SK-N-SH (cell line): ENCODE measurements around the gene L1TD1. TPM values are rescaled to one million over a fixed set of nuclear protein-coding genes. Genes with fewer than 3 reads are reported as not detected.

Experiments used
- CTCF ChIA-PET: fragments of 300-600, 350-600 bp; formaldehyde crosslinking; extraction: SDS; loops from one replicate; lab custom pipeline; 2021; lab: Yijun Ruan, JAX
- POLR2A ChIA-PET: fragments of 350-600 bp; sonication (Branson Sonifier 250); formaldehyde crosslinking; extraction: SDS; loops from one replicate; lab custom pipeline; 2020; ENCODE audit warnings: antibody characterized with exemption, inconsistent platforms; lab: Yijun Ruan, JAX
- DNase-seq: peaks from one replicate; pipeline ENCODE4 v3.0.0; 2012
- H2AFZ ChIP-seq: fragments of 200-600 bp; sonication (generic); 2 replicates; pipeline ENCODE4 v1.8.1; 2016; ENCODE audit warnings: antibody characterized with exemption, mild to moderate bottlenecking, low read depth
- H3F3A ChIP-seq: fragments of 200-600 bp; sonication (generic); replicated peaks from 2 replicates; pipeline ENCODE3; 2016; ENCODE audit warnings: antibody characterized with exemption, mild to moderate bottlenecking; ENCODE audit not compliant: insufficient read depth
- H3K27ac ChIP-seq, 2 experiments: fragments of 200-500 bp in 1 of 2; fragments of 200-600 bp in 1 of 2; sonication (Bioruptor generic) in 1 of 2; sonication (generic), shearing (Covaris generic) in 1 of 2; 2 replicates each; pipeline versions ENCODE4 v1.5.1 to v1.6.1; 2014 to 2016; ENCODE audit warnings: low read depth in 2 of 2, inconsistent platforms in 1 of 2, low read length in 1 of 2, mild to moderate bottlenecking in 1 of 2, mixed read lengths in 1 of 2
- H3K27me3 ChIP-seq: fragments of 200-600 bp; sonication (generic), shearing (Covaris generic); 2 replicates; pipeline ENCODE4 v1.6.1; 2016; ENCODE audit warnings: mixed run types; ENCODE audit not compliant: insufficient read depth
- H3K36me3 ChIP-seq, 2 experiments: fragments of 200-500 bp in 1 of 2; fragments of 200-600 bp in 1 of 2; sonication (Bioruptor generic) in 1 of 2; sonication (generic) in 1 of 2; replicated peaks in 1 of 2; 2 replicates each; pipeline versions ENCODE3 to v1.5.1; 2014 to 2016; ENCODE audit warnings: low read length in 1 of 2, mild to moderate bottlenecking in 1 of 2; ENCODE audit not compliant: insufficient read depth in 2 of 2, control insufficient read depth in 1 of 2
- H3K4me1 ChIP-seq, 2 experiments: fragments of 200-500 bp in 1 of 2; fragments of 200-600 bp in 1 of 2; sonication (Bioruptor generic) in 1 of 2; sonication (generic), shearing (Covaris generic) in 1 of 2; 2 replicates each; pipeline versions ENCODE4 v1.5.1 to v1.6.1; 2014 to 2016; ENCODE audit warnings: low read depth in 1 of 2, low read length in 1 of 2, mixed run types in 1 of 2; ENCODE audit not compliant: insufficient read depth in 2 of 2, control insufficient read depth in 1 of 2
- H3K4me2 ChIP-seq: fragments of 200-600 bp; sonication (generic), shearing (Covaris generic); 2 replicates; pipeline ENCODE4 v1.6.1; 2017; ENCODE audit warnings: mixed run types
- H3K4me3 ChIP-seq, 2 experiments: fragments of 200-500 bp in 1 of 2; fragments of 200-600 bp in 1 of 2; sonication (Bioruptor generic) in 1 of 2; sonication (generic), shearing (Covaris generic) in 1 of 2; 2 replicates each; pipeline versions ENCODE4 v1.5.1 to v1.8.1; 2014 to 2016; ENCODE audit warnings: low read depth in 2 of 2, inconsistent platforms in 1 of 2, low read length in 1 of 2, mild to moderate bottlenecking in 1 of 2, mixed read lengths in 1 of 2, moderate library complexity in 1 of 2
- H3K79me2 ChIP-seq: fragments of 200-600 bp; sonication (generic); 2 replicates; pipeline ENCODE4 v1.8.1; 2017; ENCODE audit warnings: mild to moderate bottlenecking; ENCODE audit not compliant: insufficient read depth
- H3K9ac ChIP-seq: fragments of 200-600 bp; sonication (generic); 2 replicates; pipeline ENCODE4 v1.6.1; 2017; ENCODE audit warnings: mixed run types
- H3K9me2 ChIP-seq: fragments of 200-600 bp; sonication (generic); 2 replicates; pipeline ENCODE4 v1.6.1; 2017; ENCODE audit warnings: mixed run types
- H3K9me3 ChIP-seq: fragments of 200-600 bp; sonication (generic); 2 replicates; pipeline ENCODE4 v1.6.1; 2017; ENCODE audit warnings: mixed run types, mild to moderate bottlenecking, moderate library complexity
- H4K20me1 ChIP-seq: fragments of 200-600 bp; sonication (generic); 2 replicates; pipeline ENCODE4 v1.6.1; 2017; ENCODE audit warnings: mild to moderate bottlenecking, mixed run types; ENCODE audit not compliant: insufficient read depth
- CHD2 ChIP-seq: fragments of 150-350 bp; IDR thresholded peaks from 2 replicates; pipeline ENCODE4 v1.6.1; 2018; ENCODE audit warnings: low read length; ENCODE audit not compliant: partially characterized antibody
- EP300 ChIP-seq, 2 experiments: IDR thresholded peaks; 2 replicates each; pipeline versions ENCODE4 v1.4.0 to v1.6.1; 2012; ENCODE audit warnings: borderline replicate concordance in 1 of 2, low read depth in 1 of 2, low read length in 1 of 2
- FOSL2 ChIP-seq: IDR thresholded peaks from 2 replicates; pipeline ENCODE4 v1.4.0; 2012; ENCODE audit warnings: low read depth, mild to moderate bottlenecking, moderate library complexity, borderline replicate concordance
- GABPA ChIP-seq: IDR thresholded peaks from 2 replicates; pipeline ENCODE4 v1.4.0; 2012; ENCODE audit warnings: low read depth, mild to moderate bottlenecking
- JUND ChIP-seq: IDR thresholded peaks from 2 replicates; pipeline ENCODE4 v1.4.0; 2012
- MAX ChIP-seq: IDR thresholded peaks from 2 replicates; pipeline ENCODE4 v1.4.0; 2012; ENCODE audit warnings: low read depth
- MEF2A ChIP-seq: IDR thresholded peaks from 2 replicates; pipeline ENCODE4 v1.4.0; 2012; ENCODE audit warnings: low read depth, borderline replicate concordance
- MXI1 ChIP-seq: IDR thresholded peaks from 2 replicates; pipeline ENCODE4 v1.6.1; 2012; ENCODE audit warnings: mild to moderate bottlenecking, low read depth, low read length, improper control_type of control experiment
- NRF1 ChIP-seq: IDR thresholded peaks from 2 replicates; pipeline ENCODE4 v1.6.1; 2012; ENCODE audit warnings: low read depth, mild to moderate bottlenecking, low read length
- RAD21 ChIP-seq: IDR thresholded peaks from 2 replicates; pipeline ENCODE4 v1.6.1; 2012; ENCODE audit warnings: mild to moderate bottlenecking, low read length
- REST ChIP-seq: IDR thresholded peaks from 2 replicates; pipeline ENCODE4 v1.6.1; 2012; ENCODE audit warnings: mild to moderate bottlenecking, low read depth, low read length, moderate library complexity
- RXRA ChIP-seq: IDR thresholded peaks from 2 replicates; pipeline ENCODE4 v1.4.0; 2012; ENCODE audit warnings: low read depth, mild to moderate bottlenecking, borderline replicate concordance
- SIN3A ChIP-seq: IDR thresholded peaks from 2 replicates; pipeline ENCODE4 v1.6.1; 2012; ENCODE audit warnings: low read depth, mild to moderate bottlenecking, low read length, moderate library complexity, borderline replicate concordance
- SMC3 ChIP-seq: IDR thresholded peaks from 2 replicates; pipeline ENCODE4 v1.6.1; 2012; ENCODE audit warnings: low read depth, low read length, improper control_type of control experiment
- TCF12 ChIP-seq: IDR thresholded peaks from 2 replicates; pipeline ENCODE4 v1.4.0; 2012
- TEAD4 ChIP-seq: IDR thresholded peaks from 2 replicates; pipeline ENCODE4 v1.4.0; 2012; ENCODE audit warnings: mild to moderate bottlenecking, borderline replicate concordance; ENCODE audit not compliant: insufficient read depth
- YY1 ChIP-seq: IDR thresholded peaks from 2 replicates; pipeline ENCODE4 v1.4.0; 2012; ENCODE audit warnings: low read depth, mild to moderate bottlenecking
- WGBS: methylation state at CpG from one replicate; pipeline ENCODE4 v1.1.6; 2017; ENCODE audit warnings: low lambda C conversion rate; 5-methylcytosine and 5-hydroxymethylcytosine counted together
- polyA plus RNA-seq, 3 experiments: library from polyadenylated mRNA; depleted of rRNA; stranded (reverse); fragments of >200 nt; gene quantifications; 2 replicates each; pipeline ENCODE4 v1.2.3, GENCODE V29; 2012
- TF ChIP-seq, protein P1 (sequence below): IDR thresholded peaks from 2 replicates; pipeline ENCODE4 v1.4.0; 2012; ENCODE audit warnings: low read depth, borderline replicate concordance
- TF ChIP-seq, protein P2 (sequence below): IDR thresholded peaks from 2 replicates; pipeline ENCODE4; 2012

The L1TD1 gene
- polyA plus RNA-seq, 1 of the 3 experiments (the other 2 are of a cell fraction) = not detected

- H3K9ac ChIP-seq = no peak overlapping the region
- CTCF ChIA-PET = no interaction called here
- H3K36me3 ChIP-seq = no peaks in the 10 kb centered on the region
- H3K79me2 ChIP-seq = no peaks in the 10 kb centered on the region
- no peak overlapping the region for H3K4me3 ChIP-seq
- no peaks in the 10 kb centered on the region for H3F3A ChIP-seq
- no peaks in the 10 kb centered on the region for H3K4me1 ChIP-seq
- WGBS = 62% methylated on average over 5 of the region's 5 CpGs
- DNase-seq = no peak
- no peaks in the 10 kb centered on the region for H3K27me3 ChIP-seq
- no peak overlapping the region for H3K27ac ChIP-seq
- H3K9me3 ChIP-seq = no peaks in the 10 kb centered on the region
- no peak overlapping the region for H2AFZ ChIP-seq
- POLR2A ChIA-PET = interaction anchor here (0.7 kb wide), 1 partner anchor 176 kb away, joined by 3 read pairs; no protein-coding TSS in a partner anchor
- TF ChIP-seq YY1 (no peak), REST (no peak), EP300 (IDR thresholded peaks at IDR 0.05; ENCODE audit: borderline replicate concordance in 1 of 2, low read depth in 1 of 2, low read length in 1 of 2) (no peak), JUND (no peak), RXRA (no peak), MXI1 (no peak)
- H4K20me1 ChIP-seq = no peaks in the 10 kb centered on the region
- no peaks in the 10 kb centered on the region for H3K9me2 ChIP-seq
- H3K4me2 ChIP-seq = no peak overlapping the region
These were observed 13.4 kb downstream of the L1TD1 start for GRCh38 chr1:62208087-62208486.

GRCh38 chr1:62208970-62209369, 14.3 kb downstream of the L1TD1 start:
- Histone ChIP-seq H3K4me2 (no peak overlapping the region), H3K4me3 (no peak overlapping the region), H2AFZ (no peak overlapping the region), H3F3A (no peaks in the 10 kb centered on the region), H4K20me1 (no peaks in the 10 kb centered on the region), H3K9me3 (no peaks in the 10 kb centered on the region), H3K27me3 (no peaks in the 10 kb centered on the region), H3K27ac (no peak overlapping the region), H3K4me1 (no peaks in the 10 kb centered on the region), H3K36me3 (no peaks in the 10 kb centered on the region), H3K79me2 (no peaks in the 10 kb centered on the region), H3K9ac (no peak overlapping the region), H3K9me2 (no peaks in the 10 kb centered on the region)
- 35% methylated on average over 1 of the region's 1 CpG for WGBS
- ChIA-PET CTCF (interaction anchor here (0.7 to 0.9 kb wide), 2 partner anchors 33 to 74 kb away, joined by 3 read pairs; no protein-coding TSS in a partner anchor), POLR2A (no interaction called here)
- DNase-seq = no peak
- no peak for TF ChIP-seq GABPA
- no peak for TF ChIP-seq TCF12
- no peak for TF ChIP-seq RXRA
- TF ChIP-seq RAD21 = no peak
- TF ChIP-seq CHD2 = no peak
- no peak for TF ChIP-seq NRF1
- TF ChIP-seq, protein P1, sequence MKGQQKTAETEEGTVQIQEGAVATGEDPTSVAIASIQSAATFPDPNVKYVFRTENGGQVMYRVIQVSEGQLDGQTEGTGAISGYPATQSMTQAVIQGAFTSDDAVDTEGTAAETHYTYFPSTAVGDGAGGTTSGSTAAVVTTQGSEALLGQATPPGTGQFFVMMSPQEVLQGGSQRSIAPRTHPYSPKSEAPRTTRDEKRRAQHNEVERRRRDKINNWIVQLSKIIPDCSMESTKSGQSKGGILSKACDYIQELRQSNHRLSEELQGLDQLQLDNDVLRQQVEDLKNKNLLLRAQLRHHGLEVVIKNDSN = no peak
- TF ChIP-seq FOSL2 = no peak
- TF ChIP-seq YY1 = no peak
- no peak for TF ChIP-seq EP300 (IDR thresholded peaks at IDR 0.05; ENCODE audit: borderline replicate concordance in 1 of 2, low read depth in 1 of 2, low read length in 1 of 2)
- no peak for TF ChIP-seq MEF2A
- TF ChIP-seq SIN3A = no peak
- TF ChIP-seq, protein P2, sequence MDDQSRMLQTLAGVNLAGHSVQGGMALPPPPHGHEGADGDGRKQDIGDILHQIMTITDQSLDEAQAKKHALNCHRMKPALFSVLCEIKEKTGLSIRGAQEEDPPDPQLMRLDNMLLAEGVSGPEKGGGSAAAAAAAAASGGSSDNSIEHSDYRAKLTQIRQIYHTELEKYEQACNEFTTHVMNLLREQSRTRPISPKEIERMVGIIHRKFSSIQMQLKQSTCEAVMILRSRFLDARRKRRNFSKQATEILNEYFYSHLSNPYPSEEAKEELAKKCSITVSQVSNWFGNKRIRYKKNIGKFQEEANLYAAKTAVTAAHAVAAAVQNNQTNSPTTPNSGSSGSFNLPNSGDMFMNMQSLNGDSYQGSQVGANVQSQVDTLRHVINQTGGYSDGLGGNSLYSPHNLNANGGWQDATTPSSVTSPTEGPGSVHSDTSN = no peak
- no peak for TF ChIP-seq MAX
- no peak for TF ChIP-seq REST
- TF ChIP-seq TEAD4 = no peak
- no peak for TF ChIP-seq JUND
- TF ChIP-seq SMC3 = no peak
